NB4 (cell line): Measurements from ENCODE around the gene TACC2.

Experiments
- DNase-seq: peaks from one replicate; pipeline ENCODE4 v3.0.0; 2010; ENCODE audit warnings: low read depth
- H3K4me3 ChIP-seq: one replicate; pipeline ENCODE4 v1.5.1; 2011; ENCODE audit warnings: mild to moderate bottlenecking, low read depth, low read length, moderate library complexity
- CTCF ChIP-seq: IDR thresholded peaks from one replicate; pipeline ENCODE4 v1.5.1; 2012; ENCODE audit warnings: low read depth, low read length
- MAX ChIP-seq: IDR thresholded peaks from 2 replicates; pipeline ENCODE4 v1.6.1; 2011; ENCODE audit warnings: low read depth, low read length
- MYC ChIP-seq: IDR thresholded peaks from 2 replicates; pipeline ENCODE4 v1.6.1; 2011; ENCODE audit warnings: low read depth, low read length
- POLR2A ChIP-seq: IDR thresholded peaks from 2 replicates; pipeline ENCODE4 v1.6.1; 2011; ENCODE audit warnings: mild to moderate bottlenecking; ENCODE audit not compliant: insufficient read length; ENCODE audit errors: extremely low read depth

TACC2 gene

GRCh38 chr10:122164815-122165483 is 176.0 kb downstream of the TACC2 start:
- TF ChIP-seq MAX (no peak), MYC (no peak), CTCF (no peak), POLR2A (no peak)
- H3K4me3 ChIP-seq: no peak overlapping the region
- no peak for DNase-seq

GRCh38 chr10:122165484-122166276 is 176.7 kb downstream of the TACC2 start:
- no peak for DNase-seq
- TF ChIP-seq POLR2A (no peak), MAX (no peak), MYC (no peak), CTCF (no peak)
- no peak overlapping the region for H3K4me3 ChIP-seq

- no peak for DNase-seq
- no peak for TF ChIP-seq MYC
- no peak for TF ChIP-seq MAX
- H3K4me3 ChIP-seq: no peak overlapping the region
These were observed 179.1 kb downstream of the TACC2 start for GRCh38 chr10:122168101-122168500.

GRCh38 chr10:122168598-122169394 is 179.8 kb downstream of the TACC2 start:
- no peak for TF ChIP-seq CTCF
- TF ChIP-seq MAX: no peak
- no peak for TF ChIP-seq MYC
- no peak for TF ChIP-seq POLR2A
- DNase-seq: no peak
- no peak overlapping the region for H3K4me3 ChIP-seq

- H3K4me3 ChIP-seq: no peak overlapping the region
- TF ChIP-seq CTCF (no peak), POLR2A (no peak), MAX (no peak), MYC (no peak)
- no peak for DNase-seq
These were observed 181.8 kb downstream of the TACC2 start for GRCh38 chr10:122170802-122171201.
